Common myeloid progenitor, CD34-positive (primary cell): ENCODE data around the gene HDAC8.

Experiments used
- CTCF ChIA-PET: fragments of 350-600 bp; sonication (Branson Sonifier 250); formaldehyde crosslinking; loops from one replicate; lab custom pipeline; 2021; ENCODE audit warnings: antibody characterized with exemption; lab: Charles Lee
- POLR2A ChIA-PET: fragments of 350-600 bp; sonication (Branson Sonifier 250); formaldehyde crosslinking; loops from one replicate; lab custom pipeline; 2021; ENCODE audit warnings: antibody characterized with exemption; lab: Charles Lee
- DNase-seq, 3 donors: peaks; one replicate each; pipeline versions ENCODE4 v3.0.0 to v3.0.0-alpha.2; 2013
- H3K27ac ChIP-seq, 2 experiments: 1 replicate in 1 of 2; 2 replicates in 1 of 2; pipeline ENCODE4 v1.7.0; 2013; ENCODE audit warnings: inconsistent platforms in 2 of 2, low read length in 2 of 2, mild to moderate bottlenecking in 2 of 2, low read depth in 1 of 2, moderate library complexity in 1 of 2; ENCODE audit not compliant: severe bottlenecking in 2 of 2, insufficient read depth in 1 of 2, poor library complexity in 1 of 2
- H3K27me3 ChIP-seq, 5 experiments: replicated peaks in 2 of 5; 1 replicate in 3 of 5; 2 replicates in 2 of 5; pipeline versions ENCODE4 v1.6.1 to v1.7.0; 2013; ENCODE audit warnings: low read length in 4 of 5, mild to moderate bottlenecking in 2 of 5, moderate library complexity in 2 of 5, inconsistent platforms in 1 of 5; ENCODE audit not compliant: insufficient read depth in 5 of 5, control insufficient read depth in 4 of 5
- H3K36me3 ChIP-seq, 4 experiments: 1 replicate in 2 of 4; 2 replicates in 2 of 4; pipeline versions ENCODE4 v1.6.1 to v1.7.0; 2013; ENCODE audit warnings: low read length in 3 of 4, control low read depth in 1 of 4, mild to moderate bottlenecking in 1 of 4; ENCODE audit not compliant: control insufficient read depth in 4 of 4, insufficient read depth in 4 of 4
- H3K4me1 ChIP-seq, 4 experiments: 1 replicate in 3 of 4; 2 replicates in 1 of 4; pipeline versions ENCODE4 v1.6.1 to v1.7.1; 2013; ENCODE audit warnings: low read length in 3 of 4, mild to moderate bottlenecking in 3 of 4, control low read depth in 1 of 4, inconsistent platforms in 1 of 4, moderate library complexity in 1 of 4; ENCODE audit not compliant: control insufficient read depth in 4 of 4, insufficient read depth in 4 of 4; ENCODE audit errors: control extremely low read depth in 1 of 4
- H3K4me3 ChIP-seq, 7 experiments: 1 replicate in 4 of 7; 2 replicates in 3 of 7; pipeline versions ENCODE4 v1.5.1 to v1.7.0; 2013; ENCODE audit warnings: mild to moderate bottlenecking in 7 of 7, low read length in 6 of 7, moderate library complexity in 6 of 7, inconsistent platforms in 2 of 7, low read depth in 2 of 7, control low read depth in 1 of 7; ENCODE audit not compliant: insufficient read depth in 4 of 7, control insufficient read depth in 1 of 7; ENCODE audit errors: extremely low read depth in 1 of 7
- H3K9me3 ChIP-seq, 5 experiments: 1 replicate in 4 of 5; 2 replicates in 1 of 5; pipeline versions ENCODE4 v1.6.1 to v1.7.1; 2013; ENCODE audit warnings: low read length in 4 of 5, mild to moderate bottlenecking in 2 of 5, inconsistent platforms in 1 of 5, low read depth in 1 of 5, moderate library complexity in 1 of 5; ENCODE audit not compliant: control insufficient read depth in 4 of 5, insufficient read depth in 2 of 5; ENCODE audit errors: control extremely low read depth in 1 of 5
- WGBS: methylation state at CpG from one replicate; pipeline ENCODE4 v1.1.5; 2013; ENCODE audit not compliant: insufficient coverage; 5-methylcytosine and 5-hydroxymethylcytosine counted together

The HDAC8 gene

DNA sequence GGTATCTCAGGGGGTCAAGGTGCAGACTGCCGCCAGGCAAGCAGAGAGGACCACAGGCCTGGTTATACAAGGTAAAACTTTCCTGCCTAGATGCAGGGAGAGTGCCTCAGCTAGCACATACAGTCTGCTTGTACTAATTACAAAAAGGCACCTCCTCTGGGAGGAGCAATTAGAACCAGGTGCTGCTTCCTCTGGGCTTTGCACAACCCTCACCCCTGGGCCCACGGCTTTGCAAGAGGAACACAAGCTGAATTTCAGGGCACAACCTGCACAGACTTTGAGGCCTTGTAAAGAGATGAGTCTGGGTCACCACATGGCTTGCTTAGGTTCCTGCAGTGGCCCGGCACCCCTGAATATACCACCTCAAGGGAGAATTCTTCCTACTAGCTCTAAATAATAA lies 257.8 kb downstream of the HDAC8 start:
- peaks cover 0 to 63% (median 5%) of the 10 kb centered on the region in 5 experiments for H3K27me3 ChIP-seq
- no peaks in the 10 kb centered on the region for H3K9me3 ChIP-seq
- no peak overlapping the region for H3K27ac ChIP-seq
- DNase-seq: no peak
- CTCF ChIA-PET: no interaction called here
- no peak overlapping the region for H3K4me3 ChIP-seq
- no peaks in the 10 kb centered on the region for H3K36me3 ChIP-seq
- POLR2A ChIA-PET: no interaction called here
- no peaks in the 10 kb centered on the region for H3K4me1 ChIP-seq
- 83% methylated on average over 2 of the region's 3 CpGs for WGBS

DNA sequence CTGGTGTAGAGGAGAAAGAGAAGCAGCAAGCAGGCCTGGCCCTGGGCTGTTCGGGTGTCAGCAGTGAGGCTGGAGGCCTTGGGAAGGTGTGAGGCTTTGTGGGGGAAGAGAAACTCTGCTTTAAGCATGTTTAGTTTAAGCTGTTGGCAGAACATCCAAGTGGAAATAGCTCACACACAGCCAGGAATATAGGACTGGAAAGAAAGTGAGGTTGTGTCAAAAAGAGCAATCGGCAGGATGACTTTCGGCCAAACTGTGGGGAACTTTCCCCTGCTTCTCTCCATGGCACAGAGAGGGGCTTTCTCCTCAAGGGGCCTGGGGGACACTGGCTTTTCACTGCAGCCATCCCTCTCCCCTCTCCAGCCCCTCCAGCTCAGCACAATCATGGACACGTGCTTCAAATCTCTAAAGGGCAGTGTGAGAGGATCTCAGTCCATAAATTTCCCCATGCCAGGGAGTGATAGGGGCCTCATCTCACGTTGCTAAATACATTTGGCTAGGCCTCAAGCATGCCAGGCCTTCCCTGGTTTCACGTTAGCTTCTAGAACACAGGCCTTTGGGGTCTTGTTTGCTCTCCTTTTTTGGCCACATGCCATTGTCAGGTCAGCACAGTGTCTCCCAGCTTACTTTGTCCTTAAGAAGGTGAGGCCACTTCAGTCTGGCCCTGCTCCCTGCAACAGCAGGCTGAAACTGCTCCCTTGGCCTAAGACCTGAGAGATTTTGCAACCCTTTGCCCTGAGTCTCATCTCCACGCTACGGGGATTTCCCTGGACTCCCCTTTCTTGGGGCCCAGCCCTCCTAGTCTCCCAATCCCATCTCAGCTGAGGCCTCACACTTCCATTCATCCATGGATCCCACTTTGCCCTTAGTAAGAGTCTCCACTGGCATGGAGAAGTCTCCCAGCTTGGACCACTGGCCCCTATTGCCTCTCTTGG lies 258.7 kb downstream of the HDAC8 start:
- Histone ChIP-seq H3K4me1 (peaks cover 0 to 5% (median 4%) of the 10 kb centered on the region in 4 experiments), H3K27ac (no peak overlapping the region), H3K4me3 (no peak overlapping the region), H3K27me3 (peaks cover 0 to 72% (median 14%) of the 10 kb centered on the region in 5 experiments), H3K36me3 (no peaks in the 10 kb centered on the region), H3K9me3 (no peaks in the 10 kb centered on the region)
- POLR2A ChIA-PET: no interaction called here
- 88% methylated on average over 8 of the region's 8 CpGs for WGBS
- no peak for DNase-seq
- CTCF ChIA-PET: no interaction called here

DNA sequence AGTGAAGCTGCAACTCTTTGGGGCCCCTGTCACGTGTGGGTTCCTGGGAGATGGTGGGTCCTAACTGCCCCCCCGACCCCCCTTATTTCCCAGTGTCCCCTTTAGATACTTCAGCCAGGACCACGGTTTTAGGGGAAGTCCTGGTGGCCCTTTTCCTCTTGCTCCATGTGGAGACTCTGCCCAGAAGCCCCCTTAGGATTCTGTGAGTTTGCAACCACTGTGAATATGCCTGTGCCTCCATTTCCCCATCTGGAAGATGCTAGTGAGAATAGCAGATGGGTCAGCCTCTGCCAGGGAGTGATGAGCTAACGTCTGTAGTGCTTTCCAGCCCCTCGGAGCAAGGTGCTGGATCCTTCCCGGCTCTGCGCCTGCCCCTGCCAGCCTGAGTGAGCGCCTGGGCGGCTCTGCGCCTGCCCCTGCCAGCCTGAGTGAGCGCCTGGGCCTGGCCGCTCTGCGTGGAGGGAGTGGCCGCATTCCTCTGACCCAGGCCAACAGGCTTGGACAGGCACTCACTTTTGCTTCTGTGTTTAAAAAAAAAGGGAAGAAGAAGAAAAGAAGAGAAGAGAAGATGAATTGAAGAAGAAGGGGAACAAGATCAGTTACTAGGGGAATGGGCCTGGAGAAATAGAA lies 260.2 kb downstream of the HDAC8 start:
- H3K4me3 ChIP-seq: no peak overlapping the region
- POLR2A ChIA-PET: no interaction called here

DNA sequence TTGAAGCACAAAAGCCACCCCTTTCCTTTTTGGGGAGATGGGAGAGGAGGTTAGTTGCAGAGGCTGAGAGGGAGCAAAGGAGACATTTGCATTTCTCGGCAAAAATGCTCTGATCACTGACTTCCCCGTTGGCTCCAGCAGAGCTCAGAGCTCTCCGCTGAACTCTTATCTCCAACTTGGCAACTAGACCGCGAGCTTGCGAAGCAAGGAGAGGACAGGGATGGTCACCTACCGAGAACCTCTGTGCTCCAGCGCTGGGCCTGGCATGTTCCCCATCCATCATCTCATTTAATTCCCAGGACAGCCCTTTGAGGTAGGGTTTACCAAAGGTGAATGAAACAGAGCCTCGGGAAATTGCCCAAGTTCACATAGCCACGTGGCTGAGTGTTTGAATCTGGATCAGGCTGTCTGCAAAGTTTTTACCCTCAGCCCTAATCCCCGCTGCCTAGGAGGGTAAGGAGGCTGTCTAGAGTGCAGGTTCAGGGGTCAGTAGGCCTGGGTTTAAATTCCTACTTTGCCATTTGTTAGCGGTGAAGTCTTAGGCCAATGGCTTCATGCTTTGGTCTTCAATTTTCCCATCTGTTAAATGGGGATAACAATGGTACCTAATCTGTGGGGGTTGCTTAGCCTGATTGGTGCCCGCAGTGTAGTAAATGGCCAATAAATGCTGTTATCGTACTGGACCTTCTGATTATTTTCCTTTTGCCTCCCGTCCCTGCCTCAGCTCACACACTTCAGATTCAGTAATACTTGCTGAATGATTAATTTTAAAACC lies 263.2 kb downstream of the HDAC8 start:
- H3K4me1 ChIP-seq: peaks cover 0 to 40% (median 30%) of the 10 kb centered on the region in 4 experiments
- peak overlapping the region in 6 of 7 experiments; percentile 16 to 64 (median 50) for H3K4me3 ChIP-seq
- 18% methylated on average over 6 of the region's 15 CpGs for WGBS
- no peak overlapping the region for H3K27ac ChIP-seq
- H3K9me3 ChIP-seq: no peaks in the 10 kb centered on the region
- CTCF ChIA-PET: interaction anchor here (0.6 kb wide), 1 partner anchor 17 kb away, joined by 3 read pairs; no protein-coding TSS in a partner anchor
- peak in 2 of 3 donors; percentile 22 to 34 for DNase-seq
- POLR2A ChIA-PET: no interaction called here
- peaks cover 5 to 91% (median 45%) of the 10 kb centered on the region in 5 experiments for H3K27me3 ChIP-seq
- no peaks in the 10 kb centered on the region for H3K36me3 ChIP-seq

More for the DNA sequence above, 260.2 kb downstream of the HDAC8 start:
- CTCF ChIA-PET: no interaction called here
- no peak for DNase-seq
- no peaks in the 10 kb centered on the region for H3K36me3 ChIP-seq
- H3K4me1 ChIP-seq: peaks cover 0 to 16% (median 13%) of the 10 kb centered on the region in 4 experiments
- 66% methylated on average over 11 of the region's 14 CpGs for WGBS
- H3K27me3 ChIP-seq: peaks cover 0 to 81% (median 28%) of the 10 kb centered on the region in 5 experiments
- no peaks in the 10 kb centered on the region for H3K9me3 ChIP-seq
- H3K27ac ChIP-seq: no peak overlapping the region

DNA sequence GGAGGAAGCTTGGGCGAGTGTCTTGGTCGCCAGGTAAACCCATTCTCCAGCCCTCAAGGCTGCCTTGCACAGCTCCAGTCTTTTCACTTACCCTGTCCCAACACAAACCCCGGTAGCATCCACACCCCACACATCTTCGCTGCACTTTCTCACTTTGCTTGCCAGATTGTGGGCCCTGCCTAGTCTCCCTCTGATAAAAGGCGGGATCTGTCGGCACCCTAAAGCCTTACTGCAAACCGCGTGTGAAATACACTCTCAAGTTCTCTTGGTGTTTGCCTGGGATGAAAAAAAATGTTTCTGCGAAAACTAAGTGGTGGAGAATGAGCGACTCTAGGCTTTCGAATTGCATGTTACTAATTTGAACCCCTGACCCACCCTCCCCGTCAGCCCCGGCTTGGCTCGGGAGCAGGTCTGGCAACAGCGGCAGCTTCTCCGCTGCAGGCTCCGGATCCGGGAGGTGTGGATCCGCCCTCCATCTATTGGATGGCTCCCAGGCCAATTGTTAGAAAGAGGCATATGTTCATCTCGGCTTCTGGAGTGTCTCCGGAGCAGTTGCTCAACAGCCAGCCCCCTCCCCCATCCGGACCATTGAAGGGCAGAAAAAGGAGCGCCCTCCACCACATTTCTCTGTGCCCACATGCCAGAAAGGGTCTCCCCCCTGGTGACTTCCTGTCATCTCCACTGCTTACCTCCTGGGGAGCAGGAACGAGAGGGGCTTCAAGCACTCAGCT lies 263.9 kb downstream of the HDAC8 start:
- Histone ChIP-seq H3K9me3 (no peaks in the 10 kb centered on the region), H3K4me3 (peak overlapping the region in 6 of 7 experiments; percentile 16 to 64 (median 50)), H3K4me1 (peaks cover 0 to 40% (median 30%) of the 10 kb centered on the region in 4 experiments), H3K27me3 (peaks cover 5 to 91% (median 52%) of the 10 kb centered on the region in 5 experiments), H3K27ac (no peak overlapping the region), H3K36me3 (no peaks in the 10 kb centered on the region)
- DNase-seq: peak; percentile 31 to 73 (median 68)
- 16% methylated on average over 15 of the region's 24 CpGs for WGBS
- CTCF ChIA-PET: interaction anchor here (0.6 to 1.5 kb wide), 2 partner anchors 16 to 30 kb away, joined by 3 to 4 read pairs; no protein-coding TSS in a partner anchor
- POLR2A ChIA-PET: no interaction called here

DNA sequence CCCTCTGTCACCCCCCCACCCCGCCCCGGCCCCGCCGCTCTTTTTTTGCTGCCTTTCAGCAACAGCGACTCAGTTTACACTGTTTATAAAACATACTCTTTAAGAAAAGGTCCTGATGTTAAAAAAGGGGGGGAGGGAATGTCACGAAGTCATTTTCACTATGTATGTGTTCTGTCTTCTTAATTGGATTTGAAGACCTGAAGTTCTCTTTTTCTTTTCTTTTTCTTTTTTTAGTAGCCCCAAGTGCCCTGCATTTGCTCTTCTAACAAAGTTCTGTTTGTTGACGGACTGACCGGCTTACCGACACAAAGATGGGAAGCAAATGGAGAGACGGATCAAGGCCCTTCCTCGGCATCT lies 264.5 kb downstream of the HDAC8 start:
- WGBS: 23% methylated on average over 5 of the region's 11 CpGs
- peak overlapping the region in 2 of 7 experiments; percentile 15 to 64 for H3K4me3 ChIP-seq
- H3K36me3 ChIP-seq: no peaks in the 10 kb centered on the region
- CTCF ChIA-PET: interaction anchor here (1.5 kb wide), 1 partner anchor 30 kb away, joined by 4 read pairs; no protein-coding TSS in a partner anchor
- H3K9me3 ChIP-seq: no peaks in the 10 kb centered on the region
- H3K27me3 ChIP-seq: peaks cover 5 to 91% (median 54%) of the 10 kb centered on the region in 5 experiments
- H3K4me1 ChIP-seq: peaks cover 0 to 40% (median 30%) of the 10 kb centered on the region in 4 experiments
- no peak overlapping the region for H3K27ac ChIP-seq
- POLR2A ChIA-PET: no interaction called here
- DNase-seq: peak in 2 of 3 donors; percentile 28 to 31
